Activated T-helper 2 cell treated with anti-CD3 and anti-CD28 coated beads, Interferon-gamma antibody, Interleukin-2, Interleukin-4, amounts not matched to agents 10 μg/mL and 5 μg/mL and 100 μg/mL, durations not matched to agents 14 hours and 24 hours and 36 hours (primary cell): ENCODE data around the gene PSPC1. TPM values are rescaled to one million over a fixed set of nuclear protein-coding genes. Genes with fewer than 3 reads are reported as not detected.
A peak's percentile ranks its signal among the peaks of the same experiment; 100 is the strongest.
"Not testable (repeated sequence)": the region's sequence is repeated elsewhere in the genome, so short reads cannot be mapped to it uniquely, and the experiment has no call there.

Experiments
- DNase-seq: peaks from one replicate; pipeline ENCODE4 v3.0.0; 2021; ENCODE audit warnings: low spot score
- H3K27ac Mint-ChIP-seq: one replicate; pipeline ENCODE4 v1.8.0; 2021; ENCODE audit warnings: mixed read lengths
- H3K27me3 Mint-ChIP-seq: one replicate; pipeline ENCODE4 v1.8.0; 2021; ENCODE audit warnings: low read depth, mixed read lengths
- H3K36me3 Mint-ChIP-seq: one replicate; pipeline ENCODE4 v1.8.0; 2021; ENCODE audit warnings: low read depth, mixed read lengths
- H3K4me1 Mint-ChIP-seq: one replicate; pipeline ENCODE4 v1.8.0; 2021; ENCODE audit warnings: low read depth, mixed read lengths
- H3K4me3 Mint-ChIP-seq: one replicate; pipeline ENCODE4 v1.8.0; 2021; ENCODE audit warnings: low read depth, mild to moderate bottlenecking, moderate library complexity, mixed read lengths
- H3K9me3 Mint-ChIP-seq: one replicate; pipeline ENCODE4 v1.8.0; 2021; ENCODE audit warnings: mixed read lengths
- intact Hi-C: fragments of 100-400 bp; cut with micrococcal nuclease; formaldehyde crosslinking; loops from one replicate; pipeline ENCODE4 v1.15.1; 2023
- total RNA-seq: library from RNA; stranded (reverse); gene quantifications from 2 replicates; pipeline ENCODE4 v1.2.3, GENCODE V29; 2022

The PSPC1 gene
- total RNA-seq, 1 donor from 2014 or later, result 68.8 TPM

- no peaks in the 10 kb centered on the region for H3K9me3 Mint-ChIP-seq
- no peak for DNase-seq
- H3K27me3 Mint-ChIP-seq, result no peaks in the 10 kb centered on the region
- H3K4me3 Mint-ChIP-seq, result no peak overlapping the region
- intact Hi-C loops, result no loop called here
- peaks cover 2% of the 10 kb centered on the region for H3K4me1 Mint-ChIP-seq
- H3K36me3 Mint-ChIP-seq, result no peaks in the 10 kb centered on the region
- H3K27ac Mint-ChIP-seq, result no peak overlapping the region
Observed at GRCh38 chr13:19791953-19792537, 9.3 kb upstream of the PSPC1 start.

DNA sequence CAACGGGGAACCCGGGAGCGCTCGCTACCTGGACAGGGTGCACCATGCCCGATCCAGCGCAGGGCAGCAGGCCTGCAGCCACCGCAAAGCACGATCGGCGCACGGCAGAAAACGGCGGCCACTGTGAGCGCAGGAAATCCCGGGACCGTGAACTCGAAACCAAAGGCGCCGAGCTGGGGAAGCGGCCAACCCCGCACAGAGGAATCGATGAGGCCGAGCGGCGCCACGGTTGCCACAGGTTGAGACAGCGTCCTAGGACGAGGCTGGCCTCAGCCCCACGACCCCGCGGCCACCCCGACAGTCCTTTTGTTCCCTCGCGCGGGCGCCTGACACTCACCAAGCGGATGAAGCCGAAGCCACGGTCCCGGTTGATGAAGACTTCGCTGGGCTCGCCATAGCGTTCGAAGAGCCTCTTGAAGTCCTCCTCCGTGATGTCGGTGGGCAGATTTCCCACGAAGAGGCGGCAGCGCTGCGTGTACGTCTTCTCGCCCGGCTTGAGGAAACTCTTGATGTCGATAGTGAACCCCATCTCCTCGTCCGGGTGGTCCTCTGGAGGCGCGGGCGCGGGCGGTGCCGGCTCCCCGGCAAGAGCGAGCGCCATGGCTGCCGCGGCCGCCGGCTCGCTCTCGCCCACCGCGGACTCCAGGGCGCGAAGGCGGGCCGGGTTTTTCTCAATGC lies 557 bp downstream of the PSPC1 start:
- peaks cover 2% of the 10 kb centered on the region for H3K4me1 Mint-ChIP-seq
- H3K36me3 Mint-ChIP-seq, result peaks cover 13% of the 10 kb centered on the region
- H3K27me3 Mint-ChIP-seq, result peaks cover 1% of the 10 kb centered on the region
- H3K27ac Mint-ChIP-seq, result peak overlapping the region; percentile 97
- H3K9me3 Mint-ChIP-seq, result peaks cover 4% of the 10 kb centered on the region
- peak overlapping the region; percentile 93 for H3K4me3 Mint-ChIP-seq
- intact Hi-C loops, result loop anchor here (2.0 kb wide), 1 partner anchor 149 kb away; the partner anchor contains the start of gene MPHOSPH8
- peak; percentile 62 for DNase-seq

GRCh38 chr13:19781526-19781925 lies 1.2 kb downstream of the PSPC1 start:
- H3K4me1 Mint-ChIP-seq, result peaks cover 2% of the 10 kb centered on the region
- H3K36me3 Mint-ChIP-seq, result peaks cover 13% of the 10 kb centered on the region
- peaks cover 1% of the 10 kb centered on the region for H3K27me3 Mint-ChIP-seq
- DNase-seq, result no peak
- H3K4me3 Mint-ChIP-seq, result peak overlapping the region; percentile 93
- H3K27ac Mint-ChIP-seq, result peak overlapping the region; percentile 63
- peaks cover 4% of the 10 kb centered on the region for H3K9me3 Mint-ChIP-seq
- intact Hi-C loops, result no loop called here

GRCh38 chr13:19780753-19781418 lies 1.9 kb downstream of the PSPC1 start:
- H3K27ac Mint-ChIP-seq, H3K9me3 Mint-ChIP-seq: not testable (repeated sequence)

GRCh38 chr13:19772306-19772705 lies 10.4 kb downstream of the PSPC1 start:
- Mint-ChIP-seq H3K4me3 (no peak overlapping the region), H3K9me3 (no peaks in the 10 kb centered on the region), H3K27me3 (no peaks in the 10 kb centered on the region), H3K27ac (no peak overlapping the region), H3K36me3 (peaks cover 51% of the 10 kb centered on the region), H3K4me1 (peaks cover 16% of the 10 kb centered on the region)
- DNase-seq, result no peak
- intact Hi-C loops, result no loop called here

More at GRCh38 chr13:19780753-19781418, 1.9 kb downstream of the PSPC1 start:
- intact Hi-C loops, H3K27me3 Mint-ChIP-seq, DNase-seq, H3K4me1 Mint-ChIP-seq: not testable (repeated sequence)
- H3K36me3 Mint-ChIP-seq, result peaks cover 13% of the 10 kb centered on the region
- peak overlapping the region; percentile 93 for H3K4me3 Mint-ChIP-seq

GRCh38 chr13:19769854-19770253 lies 12.9 kb downstream of the PSPC1 start:
- no peak for DNase-seq
- Mint-ChIP-seq H3K9me3 (no peaks in the 10 kb centered on the region), H3K4me3 (no peak overlapping the region), H3K36me3 (peaks cover 62% of the 10 kb centered on the region), H3K27ac (no peak overlapping the region), H3K27me3 (no peaks in the 10 kb centered on the region), H3K4me1 (peaks cover 19% of the 10 kb centered on the region)
- intact Hi-C loops, result no loop called here

- Mint-ChIP-seq H3K9me3 (no peaks in the 10 kb centered on the region), H3K36me3 (peaks cover 69% of the 10 kb centered on the region), H3K27me3 (no peaks in the 10 kb centered on the region), H3K27ac (no peak overlapping the region), H3K4me3 (no peak overlapping the region), H3K4me1 (peaks cover 27% of the 10 kb centered on the region)
- no peak for DNase-seq
- intact Hi-C loops, result no loop called here
Observed at GRCh38 chr13:19767966-19768365, 14.8 kb downstream of the PSPC1 start.

DNA sequence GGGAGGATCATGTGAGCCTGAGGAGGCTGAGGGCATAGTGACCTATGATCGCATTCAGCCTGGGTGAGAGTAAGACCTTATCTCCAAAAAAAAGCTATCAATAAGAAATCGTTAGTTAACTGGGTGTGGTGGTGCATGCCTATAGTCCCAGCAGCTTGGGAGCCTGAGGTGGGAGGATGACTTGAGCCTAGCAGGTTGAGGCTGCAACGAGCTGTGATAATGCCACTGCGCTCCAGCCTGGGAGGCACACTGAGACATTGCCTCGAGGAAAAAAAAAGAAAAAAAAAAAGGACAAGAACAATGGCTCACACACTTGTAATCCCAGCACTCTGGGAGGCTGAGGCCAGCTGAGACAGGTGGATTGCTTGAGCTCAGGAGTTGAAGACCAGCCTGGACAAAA lies 16.2 kb downstream of the PSPC1 start:
- Mint-ChIP-seq H3K4me3 (no peak overlapping the region), H3K27ac (peak overlapping the region; percentile 63), H3K4me1 (peaks cover 30% of the 10 kb centered on the region), H3K9me3 (no peaks in the 10 kb centered on the region), H3K27me3 (no peaks in the 10 kb centered on the region), H3K36me3 (peaks cover 68% of the 10 kb centered on the region)
- DNase-seq, result no peak
- intact Hi-C loops, result no loop called here

DNA sequence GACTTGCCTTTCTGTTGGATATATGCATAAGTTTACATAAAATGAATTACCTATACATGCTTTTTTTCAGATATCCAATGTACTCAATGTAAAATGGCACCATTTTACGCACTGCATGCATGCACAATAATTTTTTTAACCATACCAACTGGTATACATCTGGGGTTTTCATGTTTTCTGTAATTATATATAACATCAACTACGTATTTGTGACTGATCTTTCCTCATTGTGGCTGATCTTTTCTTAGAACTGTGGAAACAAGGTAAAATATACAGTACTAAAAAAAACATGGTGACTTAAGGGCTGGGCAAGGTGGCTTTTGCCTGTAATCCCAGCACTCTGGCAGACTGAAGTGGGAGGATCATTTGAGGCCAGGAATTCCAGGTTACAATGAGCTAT lies 18.5 kb downstream of the PSPC1 start:
- peaks cover 32% of the 10 kb centered on the region for H3K4me1 Mint-ChIP-seq
- H3K36me3 Mint-ChIP-seq, result peaks cover 73% of the 10 kb centered on the region
- peak overlapping the region; percentile 58 for H3K27ac Mint-ChIP-seq
- no peaks in the 10 kb centered on the region for H3K9me3 Mint-ChIP-seq
- no peaks in the 10 kb centered on the region for H3K27me3 Mint-ChIP-seq
- H3K4me3 Mint-ChIP-seq, result no peak overlapping the region
- no peak for DNase-seq
- intact Hi-C loops, result loop anchor here (5.0 kb wide), 1 partner anchor 98 kb away; the partner anchor contains the start of gene ZMYM5

DNA sequence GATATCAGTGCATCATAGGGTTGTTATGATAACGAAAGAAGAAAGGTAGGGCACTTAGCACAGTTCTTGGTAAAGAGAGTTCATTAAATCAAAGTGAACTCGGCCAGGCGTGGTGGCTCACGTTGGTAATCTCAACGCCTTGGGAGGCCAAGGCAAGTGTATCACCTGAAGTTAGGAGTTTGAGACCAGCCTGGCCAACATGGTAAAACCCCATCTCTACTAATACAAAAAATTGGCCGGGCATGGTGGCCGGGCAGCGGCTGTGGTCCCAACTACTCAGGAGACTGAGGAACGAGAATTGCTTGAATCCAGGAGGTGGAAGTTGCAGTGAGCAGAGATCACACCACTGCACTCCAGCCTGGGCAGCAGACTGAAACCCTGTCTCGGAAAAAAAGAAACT lies 19.1 kb downstream of the PSPC1 start:
- H3K4me1 Mint-ChIP-seq, result peaks cover 32% of the 10 kb centered on the region
- peak overlapping the region; percentile 33 for H3K27ac Mint-ChIP-seq
- no peak for DNase-seq
- no peaks in the 10 kb centered on the region for H3K27me3 Mint-ChIP-seq
- H3K36me3 Mint-ChIP-seq, result peaks cover 79% of the 10 kb centered on the region
- H3K9me3 Mint-ChIP-seq, result no peaks in the 10 kb centered on the region
- no peak overlapping the region for H3K4me3 Mint-ChIP-seq
- intact Hi-C loops, result loop anchor here (5.0 kb wide), 1 partner anchor 99 kb away; the partner anchor contains the start of gene ZMYM5

GRCh38 chr13:19759669-19760068 lies 23.1 kb downstream of the PSPC1 start:
- no peak overlapping the region for H3K27ac Mint-ChIP-seq

DNA sequence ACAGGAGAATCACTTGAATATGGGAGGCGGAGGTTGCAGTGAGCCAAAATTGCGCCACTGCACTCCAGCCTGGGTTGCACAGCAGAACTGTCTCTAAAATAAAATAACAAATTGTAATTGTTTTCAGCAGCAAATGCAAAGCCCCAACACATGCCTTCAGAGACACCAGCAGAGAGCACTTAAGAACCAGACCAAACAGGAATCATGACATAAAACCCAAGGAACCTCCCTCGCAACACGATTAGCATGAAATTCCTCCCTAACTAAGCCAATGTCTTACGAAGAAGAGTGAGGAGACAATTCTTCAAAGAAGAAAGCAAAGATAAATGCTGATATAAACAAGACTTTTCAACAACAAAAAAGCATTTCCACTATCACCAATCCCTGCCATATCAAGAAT lies 40.1 kb downstream of the PSPC1 start:
- Mint-ChIP-seq H3K36me3 (peaks cover 47% of the 10 kb centered on the region), H3K27ac (no peak overlapping the region), H3K4me1 (peaks cover 2% of the 10 kb centered on the region), H3K27me3 (no peaks in the 10 kb centered on the region), H3K9me3 (no peaks in the 10 kb centered on the region), H3K4me3 (no peak overlapping the region)
- intact Hi-C loops, result no loop called here
- no peak for DNase-seq

More at GRCh38 chr13:19759669-19760068, 23.1 kb downstream of the PSPC1 start:
- H3K4me3 Mint-ChIP-seq, result no peak overlapping the region
- intact Hi-C loops, result loop anchor here (5.0 kb wide), 1 partner anchor 103 kb away; the partner anchor contains the start of gene ZMYM5
- no peaks in the 10 kb centered on the region for H3K27me3 Mint-ChIP-seq
- H3K9me3 Mint-ChIP-seq, result no peaks in the 10 kb centered on the region
- DNase-seq, result no peak
- H3K4me1 Mint-ChIP-seq, result peaks cover 23% of the 10 kb centered on the region
- peaks cover 79% of the 10 kb centered on the region for H3K36me3 Mint-ChIP-seq
